GM21786 (cell line): ENCODE results near the gene PGLYRP1.

Source experiments
- ATAC-seq: cut with Tn5 transposase; IDR thresholded peaks from one replicate; pipeline ENCODE4 v1.9.1; 2021; ENCODE audit not compliant: unreplicated experiment

Gene PGLYRP1

GRCh38 chr19:45971260-45971902, 51.5 kb downstream of the PGLYRP1 start:
- ATAC-seq: no peak

GRCh38 chr19:45969676-45970075, 53.2 kb downstream of the PGLYRP1 start:
- ATAC-seq: no peak
